Brain microvascular endothelial cell (primary cell): ENCODE data around the gene JAM3.

ENCODE experiments used
- DNase-seq: peaks from one replicate; pipeline ENCODE4 v3.0.0-alpha.2; 2020
- H3K27ac ChIP-seq: fragments of 250-450 bp; sonication (Bioruptor Pico); 2 replicates; pipeline ENCODE4 v1.5.1; 2020; ENCODE audit warnings: mild to moderate bottlenecking, moderate library complexity
- H3K27me3 ChIP-seq: fragments of 250-450 bp; sonication (Bioruptor Pico); replicated peaks from 2 replicates; pipeline ENCODE4 v1.5.1; 2020; ENCODE audit warnings: mild to moderate bottlenecking
- H3K36me3 ChIP-seq: fragments of 250-450 bp; sonication (Bioruptor Pico); replicated peaks from 2 replicates; pipeline ENCODE4 v1.5.1; 2020; ENCODE audit warnings: mild to moderate bottlenecking
- H3K4me3 ChIP-seq: 2 replicates; pipeline ENCODE4 v1.5.1; 2011; ENCODE audit warnings: low read depth, mild to moderate bottlenecking, control low read depth, low read length, moderate library complexity
- CTCF ChIP-seq: IDR thresholded peaks from 2 replicates; pipeline ENCODE4 v1.5.1; 2011; ENCODE audit warnings: low read depth, mild to moderate bottlenecking, moderate library complexity, low read length, control low read depth, inconsistent platforms; ENCODE audit errors: missing control alignments
- in situ Hi-C: cut with HindIII; loops from 2 replicates; pipeline ENCODE4 v1.10.0; 2017; ENCODE audit warnings: low sequenced_read_pairs, low pct_ligation_motif_present

Gene JAM3

DNA sequence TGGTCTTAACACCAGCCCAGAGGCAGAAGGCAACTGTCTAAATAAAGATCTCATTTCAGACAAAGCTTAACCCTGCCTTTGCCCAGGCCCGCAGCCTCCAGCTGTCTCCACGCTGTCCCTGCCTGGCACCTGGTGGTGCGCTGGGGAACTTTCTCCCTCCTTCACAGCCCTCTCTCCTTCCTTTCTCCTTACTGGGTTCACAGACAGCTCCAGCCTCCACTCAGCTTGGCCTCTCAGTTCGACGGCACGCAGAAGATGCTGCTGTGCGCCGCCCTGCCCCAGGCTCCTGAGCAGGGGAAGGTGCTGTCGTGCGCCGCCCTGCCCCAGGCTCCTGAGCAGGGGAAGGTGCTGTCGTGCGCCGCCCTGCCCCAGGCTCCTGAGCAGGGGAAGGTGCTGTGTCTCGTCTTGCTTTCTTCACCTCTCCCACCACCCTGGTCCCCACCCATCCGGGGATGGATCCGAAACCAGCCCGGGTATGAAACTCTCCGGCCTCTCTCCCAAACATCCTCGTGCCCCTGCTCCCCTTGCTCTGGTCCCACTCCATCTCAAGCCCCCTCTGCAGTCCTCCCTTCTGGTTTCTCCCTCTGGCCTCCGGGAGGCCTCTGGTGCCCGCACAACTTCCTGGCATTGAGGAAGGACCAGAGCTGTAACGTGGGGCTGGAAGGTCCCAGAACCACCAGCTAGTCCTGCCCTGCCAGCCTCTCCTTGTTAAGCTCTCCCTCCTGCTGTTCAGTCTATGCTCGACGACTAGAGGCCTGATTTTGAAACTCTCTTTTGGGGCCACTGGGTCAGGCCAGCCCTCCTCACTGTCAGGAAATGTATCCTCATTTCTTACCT lies 22.9 kb upstream of the JAM3 start:
- DNase-seq = no peak
- Histone ChIP-seq H3K27me3 (no peaks in the 10 kb centered on the region), H3K4me3 (no peak overlapping the region), H3K36me3 (no peaks in the 10 kb centered on the region), H3K27ac (no peak overlapping the region)
- in situ Hi-C loops = no loop called here
- peak; percentile 60 for TF ChIP-seq CTCF

GRCh38 chr11:134046681-134047449 lies 22.0 kb upstream of the JAM3 start:
- Histone ChIP-seq H3K27me3 (no peaks in the 10 kb centered on the region), H3K4me3 (no peak overlapping the region), H3K36me3 (no peaks in the 10 kb centered on the region), H3K27ac (no peak overlapping the region)
- in situ Hi-C loops = no loop called here
- no peak for DNase-seq
- TF ChIP-seq CTCF = no peak

GRCh38 chr11:134047586-134047999 lies 21.3 kb upstream of the JAM3 start:
- Histone ChIP-seq H3K27me3 (no peaks in the 10 kb centered on the region), H3K27ac (no peak overlapping the region), H3K36me3 (no peaks in the 10 kb centered on the region), H3K4me3 (peak overlapping the region; percentile 24)
- in situ Hi-C loops = no loop called here
- DNase-seq = peak; percentile 55
- TF ChIP-seq CTCF = no peak

DNA sequence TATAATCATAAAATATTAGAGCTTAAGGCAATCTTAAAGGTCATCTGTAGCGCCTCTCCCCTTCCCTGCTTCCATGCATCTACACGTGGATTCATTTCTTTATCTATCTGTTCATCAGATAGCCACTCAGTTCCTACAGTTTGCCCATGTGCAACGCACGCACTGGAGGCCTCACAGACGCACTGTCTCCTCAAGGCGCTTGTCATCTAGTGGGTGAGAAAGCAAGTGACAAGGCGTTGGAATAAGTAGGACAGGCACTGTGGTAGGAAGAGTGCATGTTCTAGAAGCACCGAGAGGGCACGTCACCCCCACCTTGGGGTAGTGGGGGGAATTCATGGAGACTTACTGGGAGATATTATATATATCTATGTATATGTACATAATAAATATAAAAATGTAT lies 20.8 kb upstream of the JAM3 start:
- Histone ChIP-seq H3K27ac (no peak overlapping the region), H3K36me3 (no peaks in the 10 kb centered on the region), H3K27me3 (no peaks in the 10 kb centered on the region), H3K4me3 (no peak overlapping the region)
- in situ Hi-C loops = no loop called here
- DNase-seq = no peak
- TF ChIP-seq CTCF = no peak

DNA sequence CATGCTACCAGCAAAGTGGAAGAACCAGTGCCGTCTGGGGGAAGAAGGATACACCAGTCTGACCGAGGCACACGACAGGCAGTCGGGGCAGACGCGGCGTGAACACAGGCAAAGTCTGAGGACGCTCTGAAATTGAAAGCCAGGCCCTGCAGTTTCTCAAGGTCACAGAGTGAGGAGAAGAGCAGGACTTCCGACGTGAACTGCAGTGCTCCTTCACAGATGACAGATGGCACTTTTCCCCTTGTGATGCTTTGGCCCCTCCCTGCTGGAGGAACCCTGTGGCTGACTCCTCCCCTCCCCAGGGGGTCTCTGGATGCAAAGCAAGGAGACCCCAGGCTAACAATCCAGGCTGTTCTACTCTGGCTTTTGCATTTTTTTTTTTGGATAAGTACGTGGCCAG lies 19.6 kb upstream of the JAM3 start:
- no peaks in the 10 kb centered on the region for H3K27me3 ChIP-seq
- no peak overlapping the region for H3K27ac ChIP-seq
- DNase-seq = no peak
- H3K4me3 ChIP-seq = no peak overlapping the region
- no peak for TF ChIP-seq CTCF
- in situ Hi-C loops = no loop called here
- H3K36me3 ChIP-seq = no peaks in the 10 kb centered on the region
